Muscle layer of colon (tissue), 2 donors: Measurements from ENCODE around the gene TYROBP.
"Not testable (repeated sequence)": the region's sequence is repeated elsewhere in the genome, so short reads cannot be mapped to it uniquely, and the experiment has no call there.

ENCODE experiments used
- H3K27ac ChIP-seq: one replicate; pipeline ENCODE4 v1.7.0; 2013; ENCODE audit warnings: low read depth, mild to moderate bottlenecking, low read length, moderate library complexity
- H3K27me3 ChIP-seq, 2 donors: one replicate each; pipeline ENCODE4 v1.7.0; 2013; ENCODE audit warnings: low read length in 2 of 2, mild to moderate bottlenecking in 2 of 2; ENCODE audit not compliant: insufficient read depth in 2 of 2, control insufficient read depth in 1 of 2
- H3K36me3 ChIP-seq: one replicate; pipeline ENCODE4 v1.7.0; 2013; ENCODE audit warnings: mild to moderate bottlenecking, low read length; ENCODE audit not compliant: insufficient read depth
- H3K4me1 ChIP-seq: one replicate; pipeline ENCODE4 v1.7.0; 2013; ENCODE audit warnings: mild to moderate bottlenecking, low read length; ENCODE audit not compliant: insufficient read depth
- H3K4me3 ChIP-seq, 2 donors: one replicate each; pipeline ENCODE4 v1.7.0; 2013; ENCODE audit warnings: low read length in 2 of 2, low read depth in 1 of 2, mild to moderate bottlenecking in 1 of 2, moderate library complexity in 1 of 2
- H3K9ac ChIP-seq: one replicate; pipeline ENCODE4 v1.7.0; 2013; ENCODE audit warnings: low read length
- H3K9me3 ChIP-seq: one replicate; pipeline ENCODE4 v1.7.0; 2013; ENCODE audit warnings: mild to moderate bottlenecking, low read length
- donor health status: abdominal sarcoma.
- donor health status: Adenocarcinoma of cecum.

Gene TYROBP

GRCh38 chr19:35908010-35908441 is at the start of gene TYROBP:
Gene TYROBP (minus strand): TSS chr19:35908295. CDS start chr19:35908228, 67 bp downstream.
- Histone ChIP-seq H3K4me3 (no peak within 1 kb of the TSS), H3K27ac (no peak within 1 kb of the TSS), H3K36me3 (no peaks in the 10 kb centered on the region), H3K4me1 (no peaks in the 10 kb centered on the region), H3K9ac (no peak within 1 kb of the TSS), H3K9me3 (no peaks in the 10 kb centered on the region), H3K27me3 (no peaks in the 10 kb centered on the region)

GRCh38 chr19:35957411-35957810 is 49.3 kb upstream of the TYROBP start:
- H3K36me3 ChIP-seq, H3K9me3 ChIP-seq, H3K4me1 ChIP-seq, H3K4me3 ChIP-seq, H3K27ac ChIP-seq, H3K9ac ChIP-seq: not testable (repeated sequence)
- H3K27me3 ChIP-seq, result peaks cover 20 to 39% of the 10 kb centered on the region in 2 donors

- no peaks in the 10 kb centered on the region for H3K36me3 ChIP-seq
- H3K4me3 ChIP-seq, result no peak overlapping the region
- peaks cover 20 to 39% of the 10 kb centered on the region in 2 donors for H3K27me3 ChIP-seq
- no peak overlapping the region for H3K27ac ChIP-seq
- no peaks in the 10 kb centered on the region for H3K9me3 ChIP-seq
- H3K9ac ChIP-seq, result no peak overlapping the region
- no peaks in the 10 kb centered on the region for H3K4me1 ChIP-seq
Measured at GRCh38 chr19:35955881-35956634, 48.0 kb upstream of the TYROBP start.

- Histone ChIP-seq H3K9ac (no peak overlapping the region), H3K9me3 (no peaks in the 10 kb centered on the region), H3K36me3 (no peaks in the 10 kb centered on the region), H3K27ac (no peak overlapping the region), H3K27me3 (peaks cover 0 to 4% of the 10 kb centered on the region in 2 donors), H3K4me3 (no peak overlapping the region), H3K4me1 (no peaks in the 10 kb centered on the region)
Measured at GRCh38 chr19:35949131-35949530, 41.0 kb upstream of the TYROBP start.

- H3K4me1 ChIP-seq, result no peaks in the 10 kb centered on the region
- H3K27ac ChIP-seq, result no peak overlapping the region
- H3K27me3 ChIP-seq, result no peaks in the 10 kb centered on the region
- no peaks in the 10 kb centered on the region for H3K36me3 ChIP-seq
- H3K4me3 ChIP-seq, result no peak overlapping the region
- H3K9ac ChIP-seq, result no peak overlapping the region
- H3K9me3 ChIP-seq, result no peaks in the 10 kb centered on the region
Measured at GRCh38 chr19:35946203-35946602, 38.1 kb upstream of the TYROBP start.

- no peak overlapping the region for H3K9ac ChIP-seq
- H3K27me3 ChIP-seq, result no peaks in the 10 kb centered on the region
- no peaks in the 10 kb centered on the region for H3K36me3 ChIP-seq
- H3K4me3 ChIP-seq, result no peak overlapping the region
- H3K4me1 ChIP-seq, result no peaks in the 10 kb centered on the region
- H3K9me3 ChIP-seq, result no peaks in the 10 kb centered on the region
- no peak overlapping the region for H3K27ac ChIP-seq
Measured at GRCh38 chr19:35945121-35945790, 37.2 kb upstream of the TYROBP start.

GRCh38 chr19:35944556-35944955 is 36.5 kb upstream of the TYROBP start:
- Histone ChIP-seq H3K36me3 (no peaks in the 10 kb centered on the region), H3K27ac (no peak overlapping the region), H3K9me3 (no peaks in the 10 kb centered on the region), H3K4me1 (no peaks in the 10 kb centered on the region), H3K4me3 (no peak overlapping the region), H3K9ac (no peak overlapping the region), H3K27me3 (no peaks in the 10 kb centered on the region)

- Histone ChIP-seq H3K9ac (no peak overlapping the region), H3K27me3 (no peaks in the 10 kb centered on the region), H3K27ac (no peak overlapping the region), H3K9me3 (no peaks in the 10 kb centered on the region), H3K4me3 (no peak overlapping the region), H3K36me3 (no peaks in the 10 kb centered on the region), H3K4me1 (peaks cover 2% of the 10 kb centered on the region)
Measured at GRCh38 chr19:35943321-35944301, 35.5 kb upstream of the TYROBP start.

- Histone ChIP-seq H3K9me3 (no peaks in the 10 kb centered on the region), H3K9ac (no peak overlapping the region), H3K27ac (no peak overlapping the region), H3K4me3 (no peak overlapping the region), H3K36me3 (no peaks in the 10 kb centered on the region), H3K4me1 (peaks cover 15% of the 10 kb centered on the region), H3K27me3 (no peaks in the 10 kb centered on the region)
Measured at GRCh38 chr19:35942235-35942634, 34.1 kb upstream of the TYROBP start.

- peaks cover 24% of the 10 kb centered on the region for H3K4me1 ChIP-seq
- no peak overlapping the region for H3K9ac ChIP-seq
- no peaks in the 10 kb centered on the region for H3K36me3 ChIP-seq
- H3K27me3 ChIP-seq, result no peaks in the 10 kb centered on the region
- no peak overlapping the region for H3K4me3 ChIP-seq
- no peaks in the 10 kb centered on the region for H3K9me3 ChIP-seq
- no peak overlapping the region for H3K27ac ChIP-seq
Measured at GRCh38 chr19:35940839-35941238, 32.7 kb upstream of the TYROBP start.
